K562 (cell line): ENCODE measurements around the gene MEGF11. TPM values are rescaled to one million over a fixed set of nuclear protein-coding genes. Genes with fewer than 3 reads are reported as not detected.
A peak's percentile ranks its signal among the peaks of the same experiment; 100 is the strongest.

Source experiments
- CEBPG ChIP-seq, 3 experiments: fragments of 200-800 bp in 1 of 3; sonication (Bioruptor generic) in 1 of 3; sonication (generic) in 1 of 3; formaldehyde crosslinking in 1 of 3; IDR thresholded peaks in 2 of 3; conservative IDR thresholded peaks in 1 of 3; 2 replicates each; pipeline versions ENCODE4 v1.6.1 to v1.8.0; 2016 to 2022; ENCODE audit warnings: missing compliant biosample characterization in 2 of 3, missing genetic modification characterization in 2 of 3, mild to moderate bottlenecking in 1 of 3, missing genetic modification reagents in 1 of 3
- CHAMP1 ChIP-seq: fragments of 450-650 bp; IDR thresholded peaks from 2 replicates; pipeline ENCODE4 v1.6.1; 2016; ENCODE audit warnings: mild to moderate bottlenecking
- CREB1 ChIP-seq, 2 experiments: sonication (generic) in 1 of 2; formaldehyde crosslinking in 1 of 2; IDR thresholded peaks; 2 replicates each; pipeline versions ENCODE4 v1.6.1 to v1.8.0; 2012 to 2022; ENCODE audit warnings: inconsistent platforms in 1 of 2, mild to moderate bottlenecking in 1 of 2, missing genetic modification reagents in 1 of 2, moderate library complexity in 1 of 2
- ELK3 ChIP-seq: fragments of 450-650 bp; formaldehyde crosslinking; IDR thresholded peaks from 2 replicates; pipeline ENCODE4 v1.4.0; 2020; ENCODE audit warnings: mild to moderate bottlenecking
- ERF ChIP-seq: fragments of 450-650 bp; formaldehyde crosslinking; IDR thresholded peaks from 2 replicates; pipeline ENCODE4 v1.4.0; 2020; ENCODE audit warnings: mild to moderate bottlenecking, mixed read lengths
- KDM4B ChIP-seq, 2 experiments: fragments of 450-650 bp in 1 of 2; sonication (generic) in 1 of 2; IDR thresholded peaks; 2 replicates each; pipeline ENCODE4 v1.6.1; 2016 to 2017; ENCODE audit warnings: borderline replicate concordance in 2 of 2, antibody characterized with exemption in 1 of 2, low read depth in 1 of 2, mild to moderate bottlenecking in 1 of 2
- NCOA6 ChIP-seq: fragments of 450-650 bp; IDR thresholded peaks from 2 replicates; pipeline ENCODE4 v1.6.1; 2017; ENCODE audit warnings: mild to moderate bottlenecking
- RB1 ChIP-seq: fragments of 450-650 bp; IDR thresholded peaks from 2 replicates; pipeline ENCODE4 v1.6.1; 2017; ENCODE audit warnings: low read depth, mild to moderate bottlenecking
- TFAP4 ChIP-seq: sonication (generic); formaldehyde crosslinking; IDR thresholded peaks from 2 replicates; pipeline ENCODE4 v1.8.0; 2022; ENCODE audit warnings: missing genetic modification reagents, mild to moderate bottlenecking, moderate library complexity, borderline replicate concordance
- YY1 ChIP-seq, 3 experiments: IDR thresholded peaks; 2 replicates each; pipeline ENCODE4 v1.6.1; 2011; ENCODE audit warnings: low read length in 2 of 3, mild to moderate bottlenecking in 2 of 3, moderate library complexity in 2 of 3, borderline replicate concordance in 1 of 3, control low read depth in 1 of 3, low read depth in 1 of 3; ENCODE audit not compliant: insufficient read depth in 3 of 3, insufficient replicate concordance in 2 of 3, control insufficient read depth in 1 of 3, insufficient read length in 1 of 3; ENCODE audit errors: extremely low read depth in 1 of 3
- ZBTB2 ChIP-seq: fragments of 450-650 bp; IDR thresholded peaks from 2 replicates; pipeline ENCODE4 v1.6.1; 2016; ENCODE audit warnings: antibody characterized with exemption
- ZC3H11A ChIP-seq: IDR thresholded peaks from 2 replicates; pipeline ENCODE4 v1.6.1; 2012; ENCODE audit warnings: low read depth, low read length, improper control_type of control experiment
- ZFP30 ChIP-seq: fragments of 250-450 bp; sonication (Bioruptor Pico); IDR thresholded peaks from 2 replicates; pipeline ENCODE4 v1.8.0; 2022; ENCODE audit warnings: moderate library complexity, mild to moderate bottlenecking, inconsistent platforms, borderline replicate concordance
- ZNF134 ChIP-seq: fragments of 250-450 bp; sonication (Bioruptor Pico); conservative IDR thresholded peaks from 2 replicates; pipeline ENCODE4 v1.4.0; 2020
- ZNF184 ChIP-seq: sonication (generic); formaldehyde crosslinking; IDR thresholded peaks from 2 replicates; pipeline ENCODE4 v1.5.0; 2020; ENCODE audit warnings: missing genetic modification reagents
- ZNF280A ChIP-seq: fragments of 450-650 bp; IDR thresholded peaks from 2 replicates; pipeline ENCODE4 v1.6.1; 2018; ENCODE audit warnings: mild to moderate bottlenecking, low read depth; ENCODE audit not compliant: partially characterized antibody
- ZNF431 ChIP-seq: sonication (generic); formaldehyde crosslinking; IDR thresholded peaks from 2 replicates; pipeline ENCODE4 v1.8.0; 2022; ENCODE audit warnings: mild to moderate bottlenecking, missing genetic modification reagents
- ZNF511 ChIP-seq: sonication (generic); formaldehyde crosslinking; IDR thresholded peaks from 2 replicates; pipeline ENCODE4 v1.8.0; 2022; ENCODE audit warnings: mild to moderate bottlenecking, missing genetic modification reagents
- polyA plus RNA-seq, 8 experiments: library from polyadenylated mRNA; depleted of rRNA in 4 of 8; stranded (reverse) in 5 of 8; unstranded in 3 of 8; fragments of >200 nt; fragmentation: Nextera tagmentation in 2 of 8; fragmentation: Illumina TruSeq in 1 of 8; extraction: Ambion mirVana in 2 of 8; extraction: Trizol in 1 of 8; gene quantifications; 2 replicates each; pipeline versions ENCODE4 v1.2.1 to v1.2.3, GENCODE V29; 2011 to 2014; ENCODE audit warnings: inconsistent platforms in 1 of 8, missing spikeins in 1 of 8
- total RNA-seq, 7 experiments: library from RNA; depleted of rRNA in 6 of 7; stranded (reverse); fragments of >200 nt in 6 of 7; fragmentation: Illumina TruSeq in 2 of 7; extraction: Trizol in 2 of 7; gene quantifications; 2 replicates each; pipeline versions ENCODE4 v1.2.1 to v1.2.3, GENCODE V29; 2011 to 2021; ENCODE audit warnings: low replicate concordance in 1 of 7

Gene MEGF11
- total and polyA plus RNA-seq, 9 of the 15 experiments (the other 6 are each of a cell fraction or from before 2014, with no cell fraction given) = 0.06 to 0.23 (median 0.20) TPM; not detected in 6

GRCh38 chr15:66004618-66005262, 248.8 kb downstream of the MEGF11 start (continued):
- no peak for TF ChIP-seq ZFP30 (CRISPR knock-in tag)
- TF ChIP-seq RB1 = no peak
- no peak for TF ChIP-seq ZNF280A
- no peak for TF ChIP-seq CREB1 (IDR thresholded peaks at IDR 0.05)
- TF ChIP-seq CREB1 (CRISPR knock-in tag; IDR thresholded peaks at IDR 0.05) = no peak
- TF ChIP-seq ZNF511 (CRISPR knock-in tag) = peak; percentile 53; the same call in 1 of the 2 replicates
- no peak for TF ChIP-seq YY1 (IDR thresholded peaks at IDR 0.05; ENCODE audit: borderline replicate concordance in 1 of 3, control insufficient read depth in 1 of 3, extremely low read depth in 1 of 3, insufficient read depth in 3 of 3, insufficient read length in 1 of 3, insufficient replicate concordance in 2 of 3, low read depth in 1 of 3, low read length in 2 of 3)
- TF ChIP-seq ZNF184 = no peak
- no peak for TF ChIP-seq ERF
- no peak for TF ChIP-seq KDM4B (IDR thresholded peaks at IDR 0.05; ENCODE audit: borderline replicate concordance in 2 of 2, low read depth in 1 of 2)
- no peak for TF ChIP-seq ZBTB2
- no peak for TF ChIP-seq CEBPG (CRISPR knock-in tag; IDR thresholded peaks at IDR 0.05)
- no peak for TF ChIP-seq CEBPG (tag; conservative IDR thresholded peaks at IDR 0.05 in 1 of 2, IDR thresholded peaks at IDR 0.05 in 1 of 2)
- no peak for TF ChIP-seq NCOA6
- TF ChIP-seq CHAMP1 = peak; percentile 48; the same call in 1 of the 2 replicates
- no peak for TF ChIP-seq ELK3 (CRISPR knock-in tag)
- no peak for TF ChIP-seq ZNF431
- TF ChIP-seq ZNF134 (CRISPR knock-in tag) = no peak
- no peak for TF ChIP-seq ZC3H11A
- no peak for TF ChIP-seq TFAP4 (CRISPR knock-in tag)
